HG02981 (cell line): Measurements from ENCODE around the gene CDA.
"Not testable (repeated sequence)": the region's sequence is repeated elsewhere in the genome, so short reads cannot be mapped to it uniquely, and the experiment has no call there.

Source experiments
- ATAC-seq: cut with Tn5 transposase; IDR thresholded peaks from one replicate; pipeline ENCODE4 v1.9.1; 2021; ENCODE audit warnings: mild to moderate bottlenecking, moderate library complexity; ENCODE audit not compliant: unreplicated experiment

The CDA gene

GRCh38 chr1:20586953-20587660, 1.8 kb upstream of the CDA start:
- no peak for ATAC-seq

- ATAC-seq = no peak
Measured at GRCh38 chr1:20587661-20588053, 1.2 kb upstream of the CDA start.

DNA sequence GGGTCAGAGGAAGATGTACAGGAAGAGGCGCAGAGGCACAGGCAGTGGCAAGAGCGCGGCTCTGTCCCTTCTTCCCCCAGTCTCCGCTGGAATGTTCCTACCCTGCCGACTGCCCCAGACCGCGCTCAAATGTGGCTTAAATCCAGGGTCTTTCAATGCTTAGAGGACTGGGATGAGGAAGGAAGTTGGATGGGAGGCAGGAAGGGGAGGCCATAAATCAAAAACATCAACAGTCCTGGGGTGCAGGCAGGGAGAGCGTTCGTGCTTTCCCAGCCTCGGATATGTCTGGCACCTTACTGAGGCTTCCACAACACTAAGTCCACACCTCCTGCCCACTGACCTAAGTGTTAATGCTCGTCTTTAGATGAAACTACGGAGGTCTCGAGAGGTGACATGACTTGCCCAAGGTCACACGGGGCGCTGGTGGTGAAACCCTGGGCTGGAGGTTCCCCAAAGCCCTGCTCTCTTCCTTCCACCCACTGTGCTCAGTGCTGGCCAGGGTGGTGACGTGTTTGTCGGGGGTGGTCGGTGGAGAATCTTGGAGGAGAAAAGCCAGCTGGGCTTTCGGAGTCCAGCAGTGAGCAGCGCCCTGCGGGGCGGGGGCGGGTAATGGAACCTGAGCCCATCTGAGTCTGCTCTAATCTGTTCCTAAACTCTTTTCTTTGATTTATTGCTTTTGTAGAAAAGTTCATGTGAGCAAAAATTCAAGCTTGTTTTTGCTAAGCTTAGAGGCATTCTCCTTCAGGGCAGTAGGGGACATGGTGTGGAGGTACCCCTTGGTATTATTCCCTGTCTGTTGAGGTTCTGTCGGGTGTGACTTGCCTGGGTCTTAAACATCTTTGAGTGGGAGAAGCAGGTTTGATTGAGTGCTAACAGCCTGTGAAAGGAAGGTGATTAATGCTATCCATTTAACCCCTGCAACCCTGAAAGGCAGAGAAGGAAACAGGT, 708 bp downstream of the CDA start:
- no peak for ATAC-seq

- no peak for ATAC-seq
Measured at GRCh38 chr1:20590306-20590777, 1.4 kb downstream of the CDA start.

- ATAC-seq = no peak
Measured at GRCh38 chr1:20593756-20594155, 4.9 kb downstream of the CDA start.

- ATAC-seq = no peak
Measured at GRCh38 chr1:20594746-20595145, 5.8 kb downstream of the CDA start.

- no peak for ATAC-seq
Measured at GRCh38 chr1:20596106-20596505, 7.2 kb downstream of the CDA start.

GRCh38 chr1:20597650-20598049, 8.8 kb downstream of the CDA start:
- ATAC-seq = no peak

DNA sequence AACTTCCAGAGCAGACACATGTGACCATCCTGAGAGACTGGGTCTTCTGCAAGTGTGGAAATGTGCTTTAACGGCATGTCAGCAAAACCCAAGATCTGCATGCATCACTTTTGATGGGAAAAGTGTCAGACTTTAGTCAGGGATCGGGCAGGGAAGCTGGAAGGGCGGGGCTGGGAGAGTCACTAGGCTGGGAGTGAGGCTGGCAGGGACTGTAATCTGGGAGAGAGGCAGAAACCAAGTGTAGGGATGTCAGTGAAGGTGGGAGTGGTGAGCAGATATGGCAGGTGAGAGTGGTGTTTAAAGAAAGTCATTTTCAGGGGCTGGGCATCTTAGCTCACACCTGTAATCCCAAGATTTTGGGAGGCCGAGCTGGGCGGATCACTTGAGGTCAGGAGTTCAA, 11.3 kb downstream of the CDA start:
- ATAC-seq = no peak

GRCh38 chr1:20601129-20601825, 12.4 kb downstream of the CDA start:
- no peak for ATAC-seq

- ATAC-seq = no peak
Measured at GRCh38 chr1:20602851-20603450, 14.1 kb downstream of the CDA start.

GRCh38 chr1:20603504-20604464, 14.9 kb downstream of the CDA start:
- ATAC-seq = no peak

DNA sequence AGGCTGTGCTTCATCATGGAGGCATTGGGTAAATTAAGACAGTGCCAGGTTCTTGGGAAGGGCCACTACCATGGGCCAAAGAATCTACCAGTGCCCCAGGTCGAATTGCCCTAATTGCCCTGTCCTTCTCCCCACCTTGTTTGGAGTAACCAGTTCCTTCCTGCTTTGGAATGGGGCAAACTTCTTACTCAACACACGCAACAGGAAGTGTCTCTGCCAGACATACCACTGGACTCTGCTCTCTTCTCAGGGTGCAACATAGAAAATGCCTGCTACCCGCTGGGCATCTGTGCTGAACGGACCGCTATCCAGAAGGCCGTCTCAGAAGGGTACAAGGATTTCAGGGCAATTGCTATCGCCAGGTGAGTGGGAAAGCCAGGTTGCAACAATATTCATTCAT, 15.8 kb downstream of the CDA start:
- ATAC-seq = no peak

GRCh38 chr1:20606801-20607570, 18.1 kb downstream of the CDA start:
- ATAC-seq = not testable (repeated sequence)

DNA sequence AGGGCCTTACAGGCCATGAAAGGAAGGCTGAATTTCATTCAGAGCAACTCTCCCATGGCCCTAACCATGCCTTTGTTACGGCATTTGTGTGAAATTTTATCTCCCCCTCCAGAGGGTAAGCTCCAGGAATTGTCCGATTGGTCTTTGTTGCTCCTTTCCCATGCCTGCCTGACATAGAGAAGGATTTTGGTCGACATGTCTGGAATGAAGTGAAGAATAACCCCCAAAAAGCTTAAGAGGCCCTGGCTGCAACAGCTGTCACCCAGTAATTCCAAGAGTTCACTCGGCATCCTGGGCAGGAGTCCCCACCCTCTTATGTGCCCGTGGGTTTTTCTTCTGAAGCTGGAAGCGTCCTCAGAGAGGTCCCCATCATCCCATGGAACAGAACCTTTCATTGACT, 20.6 kb downstream of the CDA start:
- ATAC-seq = no peak

- ATAC-seq = no peak
Measured at GRCh38 chr1:20610970-20611369, 22.1 kb downstream of the CDA start.

DNA sequence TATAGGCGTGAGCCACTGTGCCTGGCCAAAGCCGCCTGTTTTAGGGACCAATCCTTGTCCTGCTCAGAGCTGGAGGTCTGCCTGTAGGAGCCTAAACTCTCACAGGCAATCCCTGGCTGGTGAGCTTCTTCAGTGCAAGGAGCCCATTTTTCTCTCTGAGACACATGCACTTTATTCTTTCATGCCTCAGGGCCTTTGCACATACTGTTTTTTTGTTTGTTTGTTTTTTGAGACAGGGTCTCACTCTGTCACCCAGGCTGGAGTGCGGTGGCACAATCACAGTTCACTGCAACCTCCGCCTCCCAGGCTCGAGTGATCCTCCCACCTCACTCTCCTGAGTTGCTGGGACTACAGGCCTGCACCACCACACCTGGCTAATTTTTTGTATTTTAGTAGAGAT, 22.8 kb downstream of the CDA start:
- no peak for ATAC-seq

DNA sequence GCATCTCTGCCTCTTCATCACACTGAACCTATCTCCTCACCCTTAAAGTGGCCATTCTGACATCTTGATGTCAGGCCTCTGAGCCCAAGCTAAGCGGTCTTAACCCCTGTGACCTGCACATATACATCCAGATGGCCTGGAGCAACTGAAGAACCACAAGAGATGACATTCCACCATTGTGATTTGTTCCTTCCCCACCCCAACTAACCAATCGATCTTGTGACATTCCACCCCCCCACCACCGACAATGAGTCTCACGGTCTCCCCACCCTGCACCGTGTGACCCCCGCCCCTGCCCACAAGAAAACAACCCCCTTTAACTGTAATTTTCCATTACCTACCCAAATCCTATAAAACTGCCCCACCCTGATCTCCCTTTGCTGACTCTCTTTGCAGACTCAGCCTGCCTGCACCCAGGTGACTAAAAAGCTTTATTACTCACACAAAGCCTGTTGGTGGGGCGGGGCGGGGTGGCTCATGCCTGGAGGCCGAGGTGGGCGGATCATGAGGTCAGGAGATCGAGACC, 23.4 kb downstream of the CDA start:
- ATAC-seq = no peak

- no peak for ATAC-seq
Measured at GRCh38 chr1:20614131-20614579, 25.3 kb downstream of the CDA start.
